ENCODE results near the gene BET1L. TPM values are rescaled to one million over a fixed set of nuclear protein-coding genes. Genes with fewer than 3 reads are reported as not detected.
"Not testable (repeated sequence)": the region's sequence is repeated elsewhere in the genome, so short reads cannot be mapped to it uniquely, and the experiment has no call there.

BET1L gene
- total and polyA plus RNA-seq, 3 experiments from 2014 or later: 36.1 to 60.4 (median 38.5) TPM

GRCh38 chr11:189843-190311, 17.3 kb downstream of the BET1L start:
- peaks cover 10% of the 10 kb centered on the region for H3K4me1 ChIP-seq (ENCODE audit: insufficient read depth, low read length)
- H3K36me3 ChIP-seq (ENCODE audit: insufficient read depth, low read length); H3K4me3 ChIP-seq (ENCODE audit: low read length); H3K27me3 ChIP-seq (ENCODE audit: insufficient read depth, low read length, poor library complexity, severe bottlenecking); POLR2A ChIA-PET; CTCF ChIA-PET; H3K9me3 Mint-ChIP-seq; H3K36me3 Mint-ChIP-seq; H3K4me3 Mint-ChIP-seq; H3K27ac ChIP-seq (ENCODE audit: low read depth, low read length); H3K27me3 Mint-ChIP-seq; H3K9me3 ChIP-seq (ENCODE audit: low read length); H3K27ac Mint-ChIP-seq: not testable (repeated sequence)
- DNase-seq: peak in 3 of 5 donors; percentile 37 to 67 (median 49)
- H3K4me1 Mint-ChIP-seq: peaks cover 4 to 13% (median 10%) of the 10 kb centered on the region in 3 donors

- H3K9me3 Mint-ChIP-seq; H3K27me3 Mint-ChIP-seq; CTCF ChIA-PET; H3K27ac Mint-ChIP-seq; H3K4me3 ChIP-seq (ENCODE audit: low read length); H3K27ac ChIP-seq (ENCODE audit: low read depth, low read length); POLR2A ChIA-PET; H3K4me3 Mint-ChIP-seq; H3K36me3 Mint-ChIP-seq; H3K9me3 ChIP-seq (ENCODE audit: low read length); H3K27me3 ChIP-seq (ENCODE audit: insufficient read depth, low read length, poor library complexity, severe bottlenecking); H3K36me3 ChIP-seq (ENCODE audit: insufficient read depth, low read length): not testable (repeated sequence)
- DNase-seq: peak in 1 of 5 donors; percentile 49
- peaks cover 4 to 13% (median 10%) of the 10 kb centered on the region in 3 donors for H3K4me1 Mint-ChIP-seq
- peaks cover 10% of the 10 kb centered on the region for H3K4me1 ChIP-seq (ENCODE audit: insufficient read depth, low read length)
Measured at GRCh38 chr11:189200-189783, 17.9 kb downstream of the BET1L start.

DNA sequence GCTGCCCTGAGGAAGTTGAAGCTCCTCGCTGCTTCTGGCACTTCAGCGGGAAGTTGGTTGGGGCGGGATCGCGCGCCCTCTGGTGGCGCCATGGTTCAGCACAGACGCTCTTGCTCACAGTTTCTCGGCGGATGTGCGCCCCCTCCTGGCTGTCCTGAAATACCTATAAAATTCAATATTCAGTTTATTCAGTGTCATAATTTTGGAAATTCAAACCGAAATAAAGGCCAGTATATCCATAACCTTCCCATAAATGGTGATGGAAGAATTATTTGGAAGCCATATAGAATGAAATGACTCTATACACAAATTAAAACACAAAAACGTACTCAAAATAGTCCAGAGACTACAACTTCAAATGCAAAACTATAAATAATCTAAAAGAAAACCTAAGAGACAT, 27.0 kb downstream of the BET1L start:
- H3K4me3 Mint-ChIP-seq; H3K27ac Mint-ChIP-seq; H3K4me1 ChIP-seq (ENCODE audit: insufficient read depth, low read length); H3K4me1 Mint-ChIP-seq; H3K9me3 Mint-ChIP-seq; H3K27ac ChIP-seq (ENCODE audit: low read depth, low read length); H3K9me3 ChIP-seq (ENCODE audit: low read length); H3K36me3 ChIP-seq (ENCODE audit: insufficient read depth, low read length); POLR2A ChIA-PET; DNase-seq; H3K4me3 ChIP-seq (ENCODE audit: low read length); H3K27me3 ChIP-seq (ENCODE audit: insufficient read depth, low read length, poor library complexity, severe bottlenecking); H3K27me3 Mint-ChIP-seq; H3K36me3 Mint-ChIP-seq; CTCF ChIA-PET: not testable (repeated sequence)

Other genes with a start within 250 kb of the BET1L start
- gene SCGB1C1, start 14.3 kb downstream of the BET1L start, total RNA-seq: not detected
- gene SCGB1C1, start 14.3 kb downstream of the BET1L start, polyA plus RNA-seq: not detected
- gene RIC8A, start 309 bp upstream of the BET1L start, total RNA-seq: 100 to 1,000 TPM; 137 to 139 TPM
- 103 TPM for gene RIC8A, start 309 bp upstream of the BET1L start, polyA plus RNA-seq
- 10 to 100 TPM; 13.6 to 14.8 TPM for gene SIRT3, start 28.9 kb upstream of the BET1L start, total RNA-seq
- 12.2 TPM for gene SIRT3, start 28.9 kb upstream of the BET1L start, polyA plus RNA-seq
- gene PSMD13, start 29.6 kb upstream of the BET1L start, total RNA-seq: 100 to 1,000 TPM; 235 to 237 TPM
- 218 TPM for gene PSMD13, start 29.6 kb upstream of the BET1L start, polyA plus RNA-seq
- gene NLRP6, start 71.0 kb upstream of the BET1L start, total RNA-seq: 1 to 10 TPM; 3.5 to 3.6 TPM
- gene NLRP6, start 71.0 kb upstream of the BET1L start, polyA plus RNA-seq: 11.7 TPM
- 10 to 100 TPM; 81.0 to 81.2 TPM for gene PGGHG, start 81.7 kb upstream of the BET1L start, total RNA-seq
- 9.8 TPM for gene PGGHG, start 81.7 kb upstream of the BET1L start, polyA plus RNA-seq
- not detected for gene IFITM5, start 92.1 kb upstream of the BET1L start, total RNA-seq
- not detected for gene IFITM5, start 92.1 kb upstream of the BET1L start, polyA plus RNA-seq
- gene IFITM2, start 100.4 kb upstream of the BET1L start, total RNA-seq: 100 to 1,000 TPM; 132 to 142 TPM
- gene IFITM2, start 100.4 kb upstream of the BET1L start, polyA plus RNA-seq: 3,074 TPM
- gene IFITM1, start 106.6 kb upstream of the BET1L start, total RNA-seq: 10 to 100 TPM; 70.7 to 75.9 TPM
- 2,153 TPM for gene IFITM1, start 106.6 kb upstream of the BET1L start, polyA plus RNA-seq
- gene IFITM3, start 113.5 kb upstream of the BET1L start, total RNA-seq: 10 to 100 TPM; 20.6 to 21.0 TPM
- 12.0 TPM for gene IFITM3, start 113.5 kb upstream of the BET1L start, polyA plus RNA-seq
- under 1 TPM; 0.47 to 0.81 TPM for gene B4GALNT4, start 162.1 kb upstream of the BET1L start, total RNA-seq
- gene B4GALNT4, start 162.1 kb upstream of the BET1L start, polyA plus RNA-seq: 0.31 TPM
- gene PKP3, start 186.8 kb upstream of the BET1L start, total RNA-seq: not detected
- 1.1 TPM for gene PKP3, start 186.8 kb upstream of the BET1L start, polyA plus RNA-seq
- 10 to 100 TPM; 54.2 to 59.4 TPM for gene SIGIRR, start 207.6 kb upstream of the BET1L start, total RNA-seq
- gene SIGIRR, start 207.6 kb upstream of the BET1L start, polyA plus RNA-seq: 267 TPM
- gene ANO9, start 234.6 kb upstream of the BET1L start, total RNA-seq: 10 to 100 TPM; 25.3 to 26.4 TPM
- gene ANO9, start 234.6 kb upstream of the BET1L start, polyA plus RNA-seq: 12.2 TPM
- gene PTDSS2, start 242.9 kb upstream of the BET1L start, total RNA-seq: 10 to 100 TPM; 26.2 to 28.4 TPM
- gene PTDSS2, start 242.9 kb upstream of the BET1L start, polyA plus RNA-seq: 11.5 TPM

Measured in CD8-positive, alpha-beta memory T cell (primary cell).